BLaER1 (cell line): ENCODE measurements around the gene SLC35E1.

Source experiments
- H3K27ac ChIP-seq: shearing (Covaris generic); formaldehyde crosslinking; 2 replicates; pipeline ENCODE4 v1.8.1; 2022
- H3K27me3 ChIP-seq: shearing (Covaris generic); formaldehyde crosslinking; 2 replicates; pipeline ENCODE4 v1.8.1; 2022
- H3K36me3 ChIP-seq: shearing (Covaris generic); formaldehyde crosslinking; 2 replicates; pipeline ENCODE4 v1.8.1; 2022
- H3K4me1 ChIP-seq: shearing (Covaris generic); formaldehyde crosslinking; 2 replicates; pipeline ENCODE4 v1.8.1; 2022
- H3K4me2 ChIP-seq: shearing (Covaris generic); formaldehyde crosslinking; 2 replicates; pipeline ENCODE4 v1.8.1; 2022
- H3K4me3 ChIP-seq: shearing (Covaris generic); formaldehyde crosslinking; 2 replicates; pipeline ENCODE4 v1.8.1; 2022
- H3K9ac ChIP-seq: shearing (Covaris generic); formaldehyde crosslinking; 2 replicates; pipeline ENCODE4 v1.8.1; 2022
- H3K9me3 ChIP-seq: shearing (Covaris generic); formaldehyde crosslinking; 2 replicates; pipeline ENCODE4 v1.8.1; 2022
- H4K20me1 ChIP-seq: shearing (Covaris generic); formaldehyde crosslinking; 2 replicates; pipeline ENCODE4 v1.8.1; 2022
- Cebpa-rat ChIP-seq: shearing (Covaris generic); IDR thresholded peaks from 2 replicates; pipeline ENCODE4 v1.8.1; 2022

SLC35E1 gene

GRCh38 chr19:16599655-16600346, 27.6 kb upstream of the SLC35E1 start:
- Histone ChIP-seq H3K27me3 (no peaks in the 10 kb centered on the region), H3K4me1 (peaks cover 56% of the 10 kb centered on the region), H3K9ac (no peak overlapping the region), H3K9me3 (no peaks in the 10 kb centered on the region), H4K20me1 (peaks cover 100% of the 10 kb centered on the region), H3K36me3 (peaks cover 13% of the 10 kb centered on the region; the same call in 1 of the 2 replicates), H3K27ac (no peak overlapping the region), H3K4me2 (peak overlapping the region; percentile 12; the same call in 1 of the 2 replicates), H3K4me3 (no peak overlapping the region)
- TF ChIP-seq Cebpa-rat = no peak

- no peaks in the 10 kb centered on the region for H3K9me3 ChIP-seq
- H3K9ac ChIP-seq = no peak overlapping the region
- H3K27ac ChIP-seq = no peak overlapping the region
- peaks cover 100% of the 10 kb centered on the region for H4K20me1 ChIP-seq
- H3K4me2 ChIP-seq = no peak overlapping the region
- no peak for TF ChIP-seq Cebpa-rat
- peaks cover 64% of the 10 kb centered on the region for H3K4me1 ChIP-seq
- H3K4me3 ChIP-seq = no peak overlapping the region
- peaks cover 10% of the 10 kb centered on the region; the same call in 1 of the 2 replicates for H3K36me3 ChIP-seq
- H3K27me3 ChIP-seq = no peaks in the 10 kb centered on the region
Measured at GRCh38 chr19:16598848-16599247, 26.6 kb upstream of the SLC35E1 start.

GRCh38 chr19:16596399-16596798, 24.2 kb upstream of the SLC35E1 start:
- Histone ChIP-seq H3K9ac (no peak overlapping the region), H3K36me3 (peaks cover 1% of the 10 kb centered on the region; the same call in 1 of the 2 replicates), H3K4me2 (peak overlapping the region; percentile 95; the same call in 1 of the 2 replicates), H3K27me3 (no peaks in the 10 kb centered on the region), H3K9me3 (no peaks in the 10 kb centered on the region), H4K20me1 (peaks cover 100% of the 10 kb centered on the region), H3K4me1 (peaks cover 71% of the 10 kb centered on the region), H3K27ac (no peak overlapping the region), H3K4me3 (no peak overlapping the region)
- no peak for TF ChIP-seq Cebpa-rat

GRCh38 chr19:16595097-16595496, 22.9 kb upstream of the SLC35E1 start:
- no peak overlapping the region for H3K4me3 ChIP-seq
- H4K20me1 ChIP-seq = peaks cover 100% of the 10 kb centered on the region

GRCh38 chr19:16594681-16595091, 22.5 kb upstream of the SLC35E1 start:
- Histone ChIP-seq H4K20me1 (peaks cover 100% of the 10 kb centered on the region), H3K9me3 (no peaks in the 10 kb centered on the region), H3K36me3 (no peaks in the 10 kb centered on the region), H3K27me3 (no peaks in the 10 kb centered on the region), H3K27ac (0 out of 2 replicates have a peak overlapping the region, but pooled peaks have one; percentile 57), H3K4me2 (peak overlapping the region; percentile 95), H3K4me1 (peaks cover 77% of the 10 kb centered on the region), H3K9ac (peak overlapping the region; percentile 42), H3K4me3 (no peak overlapping the region)
- TF ChIP-seq Cebpa-rat = no peak

More at GRCh38 chr19:16595097-16595496, 22.9 kb upstream of the SLC35E1 start:
- peak overlapping the region; percentile 42 for H3K9ac ChIP-seq
- H3K36me3 ChIP-seq = no peaks in the 10 kb centered on the region
- H3K27me3 ChIP-seq = no peaks in the 10 kb centered on the region
- no peaks in the 10 kb centered on the region for H3K9me3 ChIP-seq
- no peak overlapping the region for H3K27ac ChIP-seq
- TF ChIP-seq Cebpa-rat = no peak
- H3K4me2 ChIP-seq = peak overlapping the region; percentile 95
- peaks cover 77% of the 10 kb centered on the region for H3K4me1 ChIP-seq

- Histone ChIP-seq H3K4me1 (peaks cover 77% of the 10 kb centered on the region), H3K27me3 (no peaks in the 10 kb centered on the region), H3K9ac (peak overlapping the region; percentile 42), H3K27ac (peak overlapping the region; percentile 57; the same call in 1 of the 2 replicates), H3K9me3 (no peaks in the 10 kb centered on the region), H3K4me2 (peak overlapping the region; percentile 95), H3K36me3 (no peaks in the 10 kb centered on the region), H3K4me3 (no peak overlapping the region), H4K20me1 (peaks cover 100% of the 10 kb centered on the region)
- TF ChIP-seq Cebpa-rat = no peak
Measured at GRCh38 chr19:16594131-16594586, 21.9 kb upstream of the SLC35E1 start.

GRCh38 chr19:16593181-16593580, 21.0 kb upstream of the SLC35E1 start:
- Histone ChIP-seq H3K27me3 (no peaks in the 10 kb centered on the region), H3K27ac (no peak overlapping the region), H3K4me1 (peaks cover 86% of the 10 kb centered on the region), H4K20me1 (peaks cover 100% of the 10 kb centered on the region), H3K4me3 (no peak overlapping the region), H3K9me3 (no peaks in the 10 kb centered on the region), H3K4me2 (peak overlapping the region; percentile 95), H3K36me3 (no peaks in the 10 kb centered on the region), H3K9ac (no peak overlapping the region)
- no peak for TF ChIP-seq Cebpa-rat

GRCh38 chr19:16591803-16592556, 19.8 kb upstream of the SLC35E1 start:
- H3K36me3 ChIP-seq = no peaks in the 10 kb centered on the region
- H3K27ac ChIP-seq = no peak overlapping the region
- no peaks in the 10 kb centered on the region for H3K27me3 ChIP-seq
- H3K4me2 ChIP-seq = peak overlapping the region; percentile 95
- H4K20me1 ChIP-seq = peaks cover 100% of the 10 kb centered on the region
- 0 out of 2 replicates have a peak overlapping the region, but pooled peaks have one; percentile 20 for H3K9ac ChIP-seq
- peaks cover 98% of the 10 kb centered on the region for H3K4me1 ChIP-seq
- H3K4me3 ChIP-seq = no peak overlapping the region
- H3K9me3 ChIP-seq = no peaks in the 10 kb centered on the region
- no peak for TF ChIP-seq Cebpa-rat

- H3K27me3 ChIP-seq = no peaks in the 10 kb centered on the region
- peaks cover 100% of the 10 kb centered on the region for H3K4me1 ChIP-seq
- peak overlapping the region; percentile 95 for H3K4me2 ChIP-seq
Measured at GRCh38 chr19:16590876-16591802, 18.9 kb upstream of the SLC35E1 start.

More at GRCh38 chr19:16590876-16591802, 18.9 kb upstream of the SLC35E1 start:
- no peak overlapping the region for H3K4me3 ChIP-seq
- peaks cover 100% of the 10 kb centered on the region for H4K20me1 ChIP-seq
- TF ChIP-seq Cebpa-rat = no peak
- H3K27ac ChIP-seq = no peak overlapping the region
- H3K9ac ChIP-seq = no peak overlapping the region
- no peaks in the 10 kb centered on the region for H3K36me3 ChIP-seq
- H3K9me3 ChIP-seq = no peaks in the 10 kb centered on the region
